HepG2 (cell line): Measurements from ENCODE around the gene PRRT1. TPM values are rescaled to one million over a fixed set of nuclear protein-coding genes. Genes with fewer than 3 reads are reported as not detected.

Experiments used
- CENPT ChIP-seq: sonication (generic); formaldehyde crosslinking; IDR thresholded peaks from 2 replicates; pipeline ENCODE4 v1.8.0; 2022; ENCODE audit warnings: low read depth, mild to moderate bottlenecking, moderate library complexity, missing genetic modification reagents
- E2F1 ChIP-seq: sonication (generic); formaldehyde crosslinking; IDR thresholded peaks from 2 replicates; pipeline ENCODE4 v1.5.0; 2020; ENCODE audit warnings: missing genetic modification reagents
- FUBP1 ChIP-seq: sonication (generic); formaldehyde crosslinking; IDR thresholded peaks from 2 replicates; pipeline ENCODE4 v1.5.1; 2020; ENCODE audit warnings: missing genetic modification reagents, mild to moderate bottlenecking, borderline replicate concordance
- HDAC2 ChIP-seq: sonication (generic); formaldehyde crosslinking; IDR thresholded peaks from 2 replicates; pipeline ENCODE4 v1.4.0; 2020; ENCODE audit warnings: missing genetic modification reagents
- ISL2 ChIP-seq: sonication (generic); formaldehyde crosslinking; IDR thresholded peaks from 2 replicates; pipeline ENCODE4 v1.5.0; 2020; ENCODE audit warnings: missing genetic modification reagents
- ISX ChIP-seq: sonication (generic); formaldehyde crosslinking; conservative IDR thresholded peaks from 2 replicates; pipeline ENCODE4 v1.5.0; 2020; ENCODE audit warnings: missing genetic modification reagents
- JUN ChIP-seq: sonication (generic); formaldehyde crosslinking; IDR thresholded peaks from 2 replicates; pipeline ENCODE4 v1.4.0; 2020; ENCODE audit warnings: mild to moderate bottlenecking, missing genetic modification reagents
- JUND ChIP-seq: sonication (generic); formaldehyde crosslinking; IDR thresholded peaks from 2 replicates; pipeline ENCODE4 v1.8.0; 2022; ENCODE audit warnings: mild to moderate bottlenecking, missing genetic modification reagents
- MEF2D ChIP-seq: sonication (generic); formaldehyde crosslinking; IDR thresholded peaks from 2 replicates; pipeline ENCODE4 v1.5.1; 2020; ENCODE audit warnings: mild to moderate bottlenecking, missing genetic modification reagents
- NRL ChIP-seq: sonication (generic); formaldehyde crosslinking; IDR thresholded peaks from 2 replicates; pipeline ENCODE4 v1.5.0; 2020; ENCODE audit warnings: missing genetic modification reagents, mild to moderate bottlenecking, moderate library complexity, borderline replicate concordance
- PAXIP1 ChIP-seq: sonication (generic); formaldehyde crosslinking; conservative IDR thresholded peaks from 2 replicates; pipeline ENCODE4 v1.4.0; 2020; ENCODE audit warnings: mild to moderate bottlenecking, missing genetic modification reagents, moderate library complexity
- PRPF4 ChIP-seq: fragments of 200-400 bp; formaldehyde crosslinking; IDR thresholded peaks from 2 replicates; pipeline ENCODE4 v1.6.1; 2016; ENCODE audit warnings: low read length, low read depth; ENCODE audit not compliant: poor library complexity, severe bottlenecking
- SCMH1 ChIP-seq: sonication (generic); formaldehyde crosslinking; IDR thresholded peaks from 2 replicates; pipeline ENCODE4 v1.9.0; 2021; ENCODE audit warnings: missing genetic modification reagents, mild to moderate bottlenecking, borderline replicate concordance
- SIX4 ChIP-seq: sonication (generic); formaldehyde crosslinking; IDR thresholded peaks from 2 replicates; pipeline ENCODE4 v1.4.0; 2020; ENCODE audit warnings: missing genetic modification reagents
- ZBTB39 ChIP-seq: sonication (generic); formaldehyde crosslinking; IDR thresholded peaks from 2 replicates; pipeline ENCODE4 v1.5.0; 2020; ENCODE audit warnings: missing genetic modification reagents
- ZBTB7B ChIP-seq: sonication (generic); formaldehyde crosslinking; IDR thresholded peaks from 2 replicates; pipeline ENCODE4 v1.4.0; 2020; ENCODE audit warnings: missing genetic modification reagents
- ZMYM2 ChIP-seq: sonication (generic); formaldehyde crosslinking; IDR thresholded peaks from 2 replicates; pipeline ENCODE4 v1.8.0; 2022; ENCODE audit warnings: mild to moderate bottlenecking, missing genetic modification reagents
- ZNF333 ChIP-seq: sonication (generic); formaldehyde crosslinking; IDR thresholded peaks from 2 replicates; pipeline ENCODE4 v1.4.0; 2020; ENCODE audit warnings: mild to moderate bottlenecking, missing genetic modification reagents, borderline replicate concordance
- ZNF746 ChIP-seq: sonication (generic); formaldehyde crosslinking; IDR thresholded peaks from 2 replicates; pipeline ENCODE4 v1.8.0; 2022; ENCODE audit warnings: mild to moderate bottlenecking, missing genetic modification reagents
- ZNF776 ChIP-seq: sonication (generic); formaldehyde crosslinking; IDR thresholded peaks from 2 replicates; pipeline ENCODE4 v1.4.0; 2020; ENCODE audit warnings: mild to moderate bottlenecking, missing genetic modification reagents
- polyA plus RNA-seq, 8 experiments: library from polyadenylated mRNA; depleted of rRNA in 3 of 8; stranded (reverse) in 7 of 8; unstranded in 1 of 8; fragments of >200 nt; fragmentation: Illumina TruSeq in 4 of 8; extraction: Trizol in 4 of 8; gene quantifications; 2 replicates each; pipeline versions ENCODE4 v1.2.1 to v1.2.3, GENCODE V29; 2011 to 2016; ENCODE audit warnings: low read depth in 4 of 8, missing spikeins in 1 of 8, mixed read lengths in 1 of 8; ENCODE audit not compliant: insufficient read depth in 1 of 8
- total RNA-seq, 5 experiments: library from RNA; depleted of rRNA; stranded (reverse); fragments of >200 nt; fragmentation: Illumina TruSeq; extraction: Trizol; gene quantifications; 2 replicates each; pipeline ENCODE4 v1.2.3, GENCODE V29; 2016; ENCODE audit warnings: low read depth in 1 of 5

The PRRT1 gene
- total and polyA plus RNA-seq, 2 of the 13 experiments (the other 11 are each of a cell fraction or from before 2014, with no cell fraction given) = 0.64 to 1.4 TPM

- peak; percentile 52; the same call in 1 of the 2 replicates for TF ChIP-seq E2F1
- TF ChIP-seq ISX (CRISPR knock-in tag) = no peak
- TF ChIP-seq JUND (CRISPR knock-in tag) = no peak; the same call in 1 of the 2 replicates
- 0 out of 2 replicates have a peak, but pooled peaks have one; percentile 44 for TF ChIP-seq ZNF776 (CRISPR knock-in tag)
- TF ChIP-seq CENPT = peak; percentile 16; the same call in 1 of the 2 replicates
- TF ChIP-seq MEF2D (CRISPR knock-in tag) = peak; percentile 51; the same call in 1 of the 2 replicates
- TF ChIP-seq ZBTB7B (CRISPR knock-in tag) = peak; percentile 72
- no peak for TF ChIP-seq SIX4 (CRISPR knock-in tag)
- TF ChIP-seq PRPF4 = peak; percentile 99
- no peak for TF ChIP-seq SCMH1 (CRISPR knock-in tag)
- TF ChIP-seq JUN (CRISPR knock-in tag) = peak; percentile 72; the same call in 1 of the 2 replicates
- no peak for TF ChIP-seq ZMYM2
- no peak; the same call in 1 of the 2 replicates for TF ChIP-seq ZBTB39 (CRISPR knock-in tag)
- peak; percentile 79 for TF ChIP-seq HDAC2 (CRISPR knock-in tag)
- peak; percentile 71; the same call in 1 of the 2 replicates for TF ChIP-seq ZNF333 (CRISPR knock-in tag)
- TF ChIP-seq PAXIP1 = peak; percentile 73
- peak; percentile 61; the same call in 1 of the 2 replicates for TF ChIP-seq ZNF746 (CRISPR knock-in tag)
- TF ChIP-seq FUBP1 (CRISPR knock-in tag) = peak; percentile 13; the same call in 1 of the 2 replicates
- peak; percentile 14 for TF ChIP-seq NRL (CRISPR knock-in tag)
- TF ChIP-seq ISL2 = peak; percentile 83
These were observed 2.1 kb upstream of the PRRT1 start, which contains the start of gene PPT2 (continued) for GRCh38 chr6:32153564-32154513.
